GM12878 (cell line): ENCODE results near the gene KIAA1217. TPM values are rescaled to one million over a fixed set of nuclear protein-coding genes. Genes with fewer than 3 reads are reported as not detected.

Experiments
- ATAC-seq: fragments of 200-7000 bp; cut with Tn5 transposase; 3 replicates; pipeline ENCODE4 v1.9.1; 2020; ENCODE audit warnings: mild to moderate bottlenecking, moderate library complexity
- BruUV-seq: library from RNA; stranded (reverse); fragments of 400-500 nt; replicated peaks from 2 replicates; lab custom pipeline; 2021; lab: Mats Ljungman, UMichigan
- CTCF ChIA-PET: fragments of 300-600 bp; sonication (Branson Sonifier 250); formaldehyde crosslinking; extraction: SDS; loops from one replicate; lab custom pipeline; 2021; ENCODE audit warnings: inconsistent platforms; lab: Yijun Ruan, JAX
- POLR2A ChIA-PET: fragments of 350-600 bp; formaldehyde crosslinking; extraction: SDS; loops from one replicate; lab custom pipeline; 2021; ENCODE audit warnings: inconsistent platforms; lab: Charles Lee
- RAD21 ChIA-PET: fragments of 300-600 bp; sonication (Branson Sonifier 250); formaldehyde crosslinking; loops from one replicate; lab custom pipeline; 2023; ENCODE audit warnings: antibody characterized with exemption; ENCODE audit not compliant: unreplicated experiment; lab: Charles Lee
- SMC1A ChIA-PET: fragments of 300-600 bp; sonication (Branson Sonifier 250); formaldehyde crosslinking; loops from one replicate; lab custom pipeline; 2023; ENCODE audit not compliant: unreplicated experiment, uncharacterized antibody; lab: Charles Lee
- DNase-seq: peaks from one replicate; pipeline ENCODE4 v3.0.0-alpha.2; 2011; ENCODE audit warnings: low read depth, low spot score
- FAIRE-seq: peaks from 3 replicates; lab custom pipeline; 2011; peaks lifted over from hg19 to GRCh38; lab: Jason Lieb, UNC
- H2AFZ ChIP-seq: 2 replicates; pipeline ENCODE4 v1.6.0; 2011; ENCODE audit warnings: low read depth, low read length, control low read depth; ENCODE audit not compliant: control insufficient read depth
- H3K27ac ChIP-seq: 2 replicates; pipeline ENCODE4 v1.5.1; 2011; ENCODE audit warnings: control low read depth; ENCODE audit not compliant: control insufficient read depth, insufficient read depth
- H3K27me3 ChIP-seq, 2 experiments: replicated peaks in 1 of 2; 2 replicates each; pipeline versions ENCODE4 v1.6.0 to v1.6.1; 2011; ENCODE audit warnings: low read length in 1 of 2; ENCODE audit not compliant: control insufficient read depth in 2 of 2, insufficient read depth in 2 of 2
- H3K36me3 ChIP-seq, 2 experiments: 2 replicates each; pipeline ENCODE4 v1.5.1; 2011; ENCODE audit warnings: low read length in 1 of 2; ENCODE audit not compliant: control insufficient read depth in 2 of 2, insufficient read depth in 2 of 2
- H3K4me1 ChIP-seq: 2 replicates; pipeline ENCODE4 v1.6.1; 2011; ENCODE audit warnings: mild to moderate bottlenecking, low read length, moderate library complexity, mixed read lengths; ENCODE audit not compliant: control insufficient read depth, insufficient read depth
- H3K4me2 ChIP-seq: 2 replicates; pipeline ENCODE4 v1.6.0; 2011; ENCODE audit warnings: control low read depth; ENCODE audit not compliant: control insufficient read depth, insufficient read depth
- H3K4me3 ChIP-seq: fragments of 200-600 bp; sonication (generic); 2 replicates; pipeline ENCODE4 v1.5.1; 2016
- H3K79me2 ChIP-seq: 2 replicates; pipeline ENCODE4 v1.6.0; 2011; ENCODE audit warnings: low read length; ENCODE audit not compliant: control insufficient read depth, insufficient read depth
- H3K9ac ChIP-seq: 2 replicates; pipeline ENCODE4 v1.8.0; 2011; ENCODE audit warnings: low read length, control low read depth, mixed read lengths; ENCODE audit not compliant: control insufficient read depth, insufficient read depth
- H3K9me3 ChIP-seq: replicated peaks from 3 replicates; pipeline ENCODE4 v1.5.1; 2011; ENCODE audit warnings: mild to moderate bottlenecking, low read length; ENCODE audit not compliant: control insufficient read depth, insufficient read depth
- H4K20me1 ChIP-seq: 2 replicates; pipeline ENCODE4 v1.6.0; 2011; ENCODE audit not compliant: control insufficient read depth, insufficient read depth
- BCLAF1 ChIP-seq: fragments of 450-650 bp; IDR thresholded peaks from 2 replicates; pipeline ENCODE4 v1.6.1; 2017; ENCODE audit warnings: antibody characterized with exemption, mild to moderate bottlenecking, moderate library complexity
- HDAC6 ChIP-seq: fragments of 200-600 bp; sonication (generic); IDR thresholded peaks from one replicate; pipeline ENCODE4 v1.8.0; 2017; ENCODE audit warnings: antibody characterized with exemption; ENCODE audit not compliant: unreplicated experiment
- IKZF2 ChIP-seq, 2 experiments: fragments of 450-650 bp; IDR thresholded peaks; 2 replicates each; pipeline ENCODE4 v1.6.1; 2017; ENCODE audit warnings: mild to moderate bottlenecking in 2 of 2, moderate library complexity in 2 of 2
- NBN ChIP-seq: fragments of 450-650 bp; IDR thresholded peaks from 2 replicates; pipeline ENCODE4 v1.6.1; 2016
- POU2F2 ChIP-seq: IDR thresholded peaks from 3 replicates; pipeline ENCODE4 v1.6.1; 2011; ENCODE audit warnings: low read depth, mild to moderate bottlenecking, low read length, borderline replicate concordance
- SKIL ChIP-seq: fragments of 450-650 bp; IDR thresholded peaks from 2 replicates; pipeline ENCODE4 v1.6.1; 2017; ENCODE audit warnings: mild to moderate bottlenecking, low read depth, inconsistent platforms; ENCODE audit not compliant: poor library complexity, severe bottlenecking
- SMC3 ChIP-seq: IDR thresholded peaks from 2 replicates; pipeline ENCODE4 v1.6.1; 2011; ENCODE audit warnings: low read length, improper control_type of control experiment, borderline replicate concordance
- SPI1 ChIP-seq: IDR thresholded peaks from 2 replicates; pipeline ENCODE4 v1.6.1; 2011; ENCODE audit warnings: low read depth, mild to moderate bottlenecking, low read length, moderate library complexity, borderline replicate concordance; ENCODE audit not compliant: insufficient read depth
- TAF1 ChIP-seq: IDR thresholded peaks from 2 replicates; pipeline ENCODE4 v1.6.1; 2011; ENCODE audit warnings: mild to moderate bottlenecking, low read depth, low read length, borderline replicate concordance
- ZBTB33 ChIP-seq: fragments of 450-650 bp; IDR thresholded peaks from 2 replicates; pipeline ENCODE4 v1.6.1; 2017; ENCODE audit warnings: mild to moderate bottlenecking
- ZNF687 ChIP-seq: fragments of 450-650 bp; IDR thresholded peaks from 2 replicates; pipeline ENCODE4 v1.6.1; 2017; ENCODE audit warnings: mild to moderate bottlenecking, moderate library complexity
- WGBS: methylation state at CpG from one replicate; pipeline ENCODE4 v1.1.6; 2016; ENCODE audit warnings: low lambda C conversion rate; ENCODE audit not compliant: insufficient replicate concordance, insufficient coverage; ENCODE audit errors: missing lambda C conversion rate; 5-methylcytosine and 5-hydroxymethylcytosine counted together
- in situ Hi-C: fragments of 300-500 bp; cut with MboI; formaldehyde crosslinking; loops from 9 replicates; pipeline ENCODE4 v1.14.3; 2018; ENCODE audit warnings: mixed read lengths
- intact Hi-C: fragments of 100-400 bp; cut with micrococcal nuclease; formaldehyde crosslinking; loops from one replicate; pipeline ENCODE4 v1.14.2; 2022; ENCODE audit not compliant: unreplicated experiment
- polyA plus RNA-seq, 11 experiments: library from polyadenylated mRNA; depleted of rRNA in 4 of 11; unstranded in 6 of 11; stranded (reverse) in 5 of 11; fragments of >200 nt; fragmentation: Nextera tagmentation in 4 of 11; fragmentation: Illumina TruSeq in 1 of 11; extraction: Ambion mirVana in 4 of 11; extraction: Trizol in 1 of 11; gene quantifications; 1 replicate in 1 of 11; 2 replicates in 10 of 11; pipeline versions ENCODE4 v1.2.1 to v1.2.3, GENCODE V29; 2011 to 2016; ENCODE audit warnings: inconsistent platforms in 2 of 11, missing spikeins in 2 of 11, low read depth in 1 of 11
- total RNA-seq, 4 experiments: library from RNA; depleted of rRNA in 3 of 4; stranded (reverse); fragments of >200 nt in 3 of 4; fragmentation: Illumina TruSeq in 1 of 4; extraction: Trizol in 1 of 4; gene quantifications; 2 replicates each; pipeline versions ENCODE4 v1.2.1 to v1.2.3, GENCODE V29; 2013 to 2021

The KIAA1217 gene
- total and polyA plus RNA-seq, 10 of the 15 experiments (the other 5 are each of a cell fraction or from before 2014, with no cell fraction given): 0.57 to 3.8 (median 2.1) TPM

- no peak for FAIRE-seq
- Histone ChIP-seq H3K79me2 (no peaks in the 10 kb centered on the region), H4K20me1 (no peaks in the 10 kb centered on the region), H2AFZ (no peak overlapping the region), H3K27me3 (no peaks in the 10 kb centered on the region), H3K4me2 (no peak overlapping the region), H3K4me1 (no peaks in the 10 kb centered on the region), H3K9me3 (no peaks in the 10 kb centered on the region), H3K27ac (no peak overlapping the region), H3K9ac (no peak overlapping the region), H3K36me3 (no peaks in the 10 kb centered on the region), H3K4me3 (no peak overlapping the region)
- CTCF ChIA-PET: interaction anchor here (1.0 to 1.4 kb wide), 2 partner anchors 248 to 262 kb away, joined by 3 to 4 read pairs; no protein-coding TSS in a partner anchor
- intact Hi-C loops: no loop called here
- DNase-seq: no peak
- RAD21 ChIA-PET: interaction anchor here (0.9 kb wide), 1 partner anchor 33 kb away, joined by 3 read pairs; the partner anchor contains the start of gene KIAA1217
- 0% methylated on average over 4 of the region's 4 CpGs for WGBS
- POLR2A ChIA-PET: no interaction called here
- in situ Hi-C loops: no loop called here
- no TSS peak for BruUV-seq
- ATAC-seq: peak; percentile 53
- SMC1A ChIA-PET: interaction anchor here (1.0 to 1.4 kb wide), 2 partner anchors 28 to 35 kb away, joined by 3 to 4 read pairs; no protein-coding TSS in a partner anchor
- TF ChIP-seq IKZF2 (IDR thresholded peaks at IDR 0.05): peak in 1 of 2 experiments; percentile 25; a peak in 1 of 4 replicates
- no peak for TF ChIP-seq ZBTB33
- TF ChIP-seq ZNF687: no peak
- 0 out of 2 replicates have a peak, but pooled peaks have one; percentile 32 for TF ChIP-seq NBN
- TF ChIP-seq SKIL: no peak
- no peak for TF ChIP-seq SPI1
- no peak for TF ChIP-seq HDAC6
- TF ChIP-seq SMC3: no peak
- no peak for TF ChIP-seq TAF1
- TF ChIP-seq POU2F2: peak; percentile 70; the same call in 1 of the 3 replicates
- TF ChIP-seq BCLAF1: no peak
Measured at GRCh38 chr10:24242562-24242961, 33.6 kb downstream of the KIAA1217 start.
